22Rv1 (cell line): ENCODE measurements around the gene MAP2K2.
"Not testable (repeated sequence)": the region's sequence is repeated elsewhere in the genome, so short reads cannot be mapped to it uniquely, and the experiment has no call there.

Experiments used
- H3K27ac ChIP-seq: fragments of 450-650 bp; 2 replicates; pipeline ENCODE4 v1.5.1; 2017
- ZFX ChIP-seq: fragments of 450-650 bp; IDR thresholded peaks from 2 replicates; pipeline ENCODE4 v1.6.1; 2017; ENCODE audit warnings: antibody characterized with exemption, borderline replicate concordance
- TF ChIP-seq, protein P1 (sequence below): fragments of 450-650 bp; IDR thresholded peaks from 2 replicates; pipeline ENCODE4 v1.5.1; 2017; ENCODE audit warnings: mild to moderate bottlenecking

The MAP2K2 gene

GRCh38 chr19:4139614-4140236 is 15.8 kb upstream of the MAP2K2 start:
- TF ChIP-seq, protein P1, sequence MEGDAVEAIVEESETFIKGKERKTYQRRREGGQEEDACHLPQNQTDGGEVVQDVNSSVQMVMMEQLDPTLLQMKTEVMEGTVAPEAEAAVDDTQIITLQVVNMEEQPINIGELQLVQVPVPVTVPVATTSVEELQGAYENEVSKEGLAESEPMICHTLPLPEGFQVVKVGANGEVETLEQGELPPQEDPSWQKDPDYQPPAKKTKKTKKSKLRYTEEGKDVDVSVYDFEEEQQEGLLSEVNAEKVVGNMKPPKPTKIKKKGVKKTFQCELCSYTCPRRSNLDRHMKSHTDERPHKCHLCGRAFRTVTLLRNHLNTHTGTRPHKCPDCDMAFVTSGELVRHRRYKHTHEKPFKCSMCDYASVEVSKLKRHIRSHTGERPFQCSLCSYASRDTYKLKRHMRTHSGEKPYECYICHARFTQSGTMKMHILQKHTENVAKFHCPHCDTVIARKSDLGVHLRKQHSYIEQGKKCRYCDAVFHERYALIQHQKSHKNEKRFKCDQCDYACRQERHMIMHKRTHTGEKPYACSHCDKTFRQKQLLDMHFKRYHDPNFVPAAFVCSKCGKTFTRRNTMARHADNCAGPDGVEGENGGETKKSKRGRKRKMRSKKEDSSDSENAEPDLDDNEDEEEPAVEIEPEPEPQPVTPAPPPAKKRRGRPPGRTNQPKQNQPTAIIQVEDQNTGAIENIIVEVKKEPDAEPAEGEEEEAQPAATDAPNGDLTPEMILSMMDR, result peak; percentile 85
- no peak for TF ChIP-seq ZFX
- H3K27ac ChIP-seq, result no peak overlapping the region

GRCh38 chr19:4138445-4138844 is 14.5 kb upstream of the MAP2K2 start:
- TF ChIP-seq, protein P1, result no peak
- no peak for TF ChIP-seq ZFX
- no peak overlapping the region for H3K27ac ChIP-seq

GRCh38 chr19:4136680-4137088 is 12.8 kb upstream of the MAP2K2 start:
- TF ChIP-seq, protein P1, result no peak
- no peak for TF ChIP-seq ZFX
- H3K27ac ChIP-seq, result no peak overlapping the region

DNA sequence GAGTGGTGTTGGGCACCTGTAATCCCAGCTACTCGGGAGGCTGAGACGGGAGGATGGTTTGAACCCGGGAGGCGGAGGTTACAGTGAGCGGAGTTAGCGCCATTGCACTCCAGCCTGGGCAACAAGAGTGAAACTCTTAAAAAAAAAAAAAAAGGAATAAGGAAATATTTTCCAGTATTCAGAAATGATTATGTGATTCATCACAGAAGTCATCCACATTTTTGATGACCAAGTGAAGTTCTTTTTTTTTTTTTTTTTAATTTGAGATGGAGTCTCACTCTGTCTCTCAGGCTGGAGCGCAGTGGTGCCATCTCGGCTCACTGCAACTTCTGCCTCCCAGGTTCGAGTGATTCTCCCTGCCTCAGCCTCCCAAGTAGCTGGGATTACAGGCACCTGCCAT is 11.5 kb upstream of the MAP2K2 start:
- H3K27ac ChIP-seq, result not testable (repeated sequence)

GRCh38 chr19:4134351-4134750 is 10.4 kb upstream of the MAP2K2 start:
- TF ChIP-seq, protein P1, result no peak
- no peak for TF ChIP-seq ZFX
- H3K27ac ChIP-seq, result no peak overlapping the region

DNA sequence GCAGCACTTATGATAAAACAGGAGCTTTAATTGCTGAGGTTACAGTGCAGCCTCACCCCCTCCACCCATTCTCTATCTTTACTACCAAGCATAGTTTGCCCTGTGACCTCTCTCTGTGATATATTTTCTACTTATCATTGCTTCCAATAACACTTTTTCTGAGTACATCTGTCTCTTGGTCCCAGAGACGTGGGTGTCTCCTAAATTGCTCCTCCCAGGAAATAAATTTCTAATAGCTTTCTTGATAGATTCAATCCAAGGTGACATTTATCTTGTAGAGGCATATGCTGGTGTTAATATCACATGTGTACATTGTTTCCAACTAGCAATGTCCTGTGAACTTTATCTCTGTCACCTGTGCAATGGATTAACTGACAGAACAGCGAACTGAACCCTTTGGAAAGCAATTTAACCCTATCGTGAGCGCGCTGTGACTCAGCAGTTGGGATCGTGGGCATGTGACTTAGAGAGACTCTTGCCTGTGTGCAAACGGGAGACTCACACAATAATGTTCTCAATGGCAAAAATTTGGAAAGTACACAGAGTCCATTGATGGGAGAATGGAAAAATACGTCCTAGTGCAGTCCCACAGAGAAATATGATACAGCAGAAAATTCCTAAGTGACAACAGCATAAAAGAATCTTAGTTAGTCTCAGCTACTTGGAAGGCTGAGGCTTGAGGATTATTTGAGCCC is 7.0 kb upstream of the MAP2K2 start:
- no peak overlapping the region for H3K27ac ChIP-seq
- TF ChIP-seq, protein P1, result no peak
- TF ChIP-seq ZFX, result no peak

DNA sequence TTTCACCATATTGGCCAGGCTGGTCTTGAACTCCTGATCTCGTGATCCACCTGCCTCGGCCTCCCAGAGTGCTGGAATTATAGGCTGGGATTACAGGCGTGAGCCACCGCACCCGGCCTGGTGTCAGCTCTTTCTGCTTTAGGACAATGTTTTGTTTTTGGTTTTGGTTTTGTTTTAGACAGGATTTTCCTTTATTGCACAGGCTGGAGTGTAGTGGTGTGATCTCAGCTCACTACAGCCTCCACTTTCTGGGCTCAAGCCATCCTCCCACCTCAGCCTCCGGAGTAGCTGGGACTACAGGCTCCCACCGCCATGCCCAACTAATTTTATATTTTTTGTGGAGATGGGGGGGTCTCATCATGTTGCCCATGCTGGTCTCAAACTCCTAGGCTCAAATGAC is 5.1 kb upstream of the MAP2K2 start:
- not testable (repeated sequence) for H3K27ac ChIP-seq

- H3K27ac ChIP-seq, result not testable (repeated sequence)
These were observed 3.4 kb upstream of the MAP2K2 start for GRCh38 chr19:4127322-4127721.

GRCh38 chr19:4124638-4125037 is 716 bp upstream of the MAP2K2 start:
- H3K27ac ChIP-seq, result peak overlapping the region; percentile 89; the same call in 1 of the 2 replicates
- TF ChIP-seq, protein P1, result no peak
- TF ChIP-seq ZFX, result no peak
